Breast epithelium (tissue), 4 donors: ENCODE data around the gene LCMT2. TPM values are rescaled to one million over a fixed set of nuclear protein-coding genes. Genes with fewer than 3 reads are reported as not detected.
A peak's percentile ranks its signal among the peaks of the same experiment; 100 is the strongest.

ENCODE experiments used
- DNase-seq, 2 donors: peaks; one replicate each; pipeline ENCODE4 v3.0.0-alpha.2; 2019; ENCODE audit warnings: low spot score in 2 of 2
- H3K27ac ChIP-seq, 2 donors: fragments of 200-600 bp; sonication (generic) in 1 of 2; one replicate each; pipeline ENCODE4 v1.5.1; 2016 to 2019; ENCODE audit warnings: mild to moderate bottlenecking in 1 of 2
- H3K27me3 ChIP-seq, 2 donors: fragments of 200-600 bp; sonication (generic) in 1 of 2; one replicate each; pipeline versions ENCODE4 v1.5.1 to v1.6.0; 2017 to 2019; ENCODE audit warnings: control low read depth in 1 of 2, mild to moderate bottlenecking in 1 of 2
- H3K36me3 ChIP-seq: fragments of 200-600 bp; one replicate; pipeline ENCODE4 v1.5.1; 2019
- H3K4me1 ChIP-seq, 2 donors: fragments of 200-600 bp; sonication (generic); one replicate each; pipeline ENCODE4 v1.5.1; 2016 to 2019; ENCODE audit warnings: control low read depth in 1 of 2
- H3K4me3 ChIP-seq, 3 donors: fragments of 200-600 bp; sonication (generic); 1 replicate in 2 of 3; 2 replicates in 1 of 3; pipeline ENCODE4 v1.5.1; 2016 to 2019; ENCODE audit warnings: mild to moderate bottlenecking in 3 of 3, moderate library complexity in 2 of 3
- H3K9me3 ChIP-seq, 2 donors: fragments of 200-600 bp; sonication (generic) in 1 of 2; one replicate each; pipeline ENCODE4 v1.5.1; 2016 to 2019; ENCODE audit warnings: control low read depth in 1 of 2
- CTCF ChIP-seq, 3 donors: fragments of 450-650 bp; IDR thresholded peaks; one replicate each; pipeline ENCODE4 v1.5.1; 2016 to 2017; ENCODE audit warnings: antibody characterized with exemption in 3 of 3, mild to moderate bottlenecking in 3 of 3, moderate library complexity in 3 of 3
- POLR2A ChIP-seq: fragments of 450-650 bp; IDR thresholded peaks from one replicate; pipeline ENCODE4 v1.6.1; 2016; ENCODE audit warnings: antibody characterized with exemption, mild to moderate bottlenecking, moderate library complexity
- POLR2AphosphoS5 ChIP-seq, 3 donors: sonication (generic); formaldehyde crosslinking; IDR thresholded peaks; one replicate each; pipeline ENCODE4 v1.6.1; 2017; ENCODE audit warnings: antibody characterized with exemption in 3 of 3
- intact Hi-C: fragments of 100-400 bp; cut with DNase I; formaldehyde crosslinking; loops from one replicate; pipeline ENCODE4 v1.15.1; 2023; ENCODE audit warnings: low total_unique reads
- total RNA-seq, 3 donors: library from RNA; depleted of rRNA; stranded (reverse); fragments of >200 nt; gene quantifications; one replicate each; pipeline ENCODE4 v1.1.0, GENCODE V29; 2016

Gene LCMT2
- total RNA-seq, 3 donors from 2014 or later = 3.8 to 9.5 (median 6.6) TPM

GRCh38 chr15:43346305-43346704 lies 15.9 kb upstream of the LCMT2 start:
- Histone ChIP-seq H3K4me1 (no peaks in the 10 kb centered on the region), H3K27ac (no peak overlapping the region), H3K9me3 (no peaks in the 10 kb centered on the region), H3K36me3 (no peaks in the 10 kb centered on the region), H3K4me3 (no peak overlapping the region), H3K27me3 (no peaks in the 10 kb centered on the region)
- TF ChIP-seq CTCF (IDR thresholded peaks at IDR 0.05) (no peak), POLR2A (no peak), POLR2AphosphoS5 (IDR thresholded peaks at IDR 0.05) (no peak)
- no peak for DNase-seq
- intact Hi-C loops = no loop called here

GRCh38 chr15:43330780-43331087 lies 361 bp upstream of the LCMT2 start:
- intact Hi-C loops = no loop called here
- H3K4me3 ChIP-seq = peak overlapping the region; percentile 68 to 95 (median 88)
- TF ChIP-seq POLR2A (no peak), POLR2AphosphoS5 (IDR thresholded peaks at IDR 0.05) (no peak), CTCF (IDR thresholded peaks at IDR 0.05) (no peak)
- H3K36me3 ChIP-seq = no peaks in the 10 kb centered on the region
- H3K27ac ChIP-seq = peak overlapping the region; percentile 94 to 98
- H3K4me1 ChIP-seq = peaks cover 0 to 12% of the 10 kb centered on the region in 2 donors
- H3K9me3 ChIP-seq = no peaks in the 10 kb centered on the region
- H3K27me3 ChIP-seq = no peaks in the 10 kb centered on the region
- DNase-seq = no peak

- H3K4me3 ChIP-seq = peak overlapping the region; percentile 68 to 95 (median 88)
- peaks cover 0 to 12% of the 10 kb centered on the region in 2 donors for H3K4me1 ChIP-seq
- no peaks in the 10 kb centered on the region for H3K36me3 ChIP-seq
- peak overlapping the region; percentile 94 to 98 for H3K27ac ChIP-seq
- no peaks in the 10 kb centered on the region for H3K9me3 ChIP-seq
- H3K27me3 ChIP-seq = no peaks in the 10 kb centered on the region
- intact Hi-C loops = no loop called here
- DNase-seq = peak in 1 of 2 donors; percentile 21
- TF ChIP-seq POLR2AphosphoS5 (IDR thresholded peaks at IDR 0.05) (peak in 1 of 3 donors; percentile 2), CTCF (IDR thresholded peaks at IDR 0.05) (no peak), POLR2A (no peak)
Measured at GRCh38 chr15:43329217-43329959, 985 bp downstream of the LCMT2 start.

- no peak overlapping the region for H3K4me3 ChIP-seq
- peaks cover 0 to 12% of the 10 kb centered on the region in 2 donors for H3K4me1 ChIP-seq
- intact Hi-C loops = no loop called here
- no peaks in the 10 kb centered on the region for H3K9me3 ChIP-seq
- no peak for DNase-seq
- no peak overlapping the region for H3K27ac ChIP-seq
- H3K27me3 ChIP-seq = no peaks in the 10 kb centered on the region
- TF ChIP-seq POLR2A = no peak
- TF ChIP-seq POLR2AphosphoS5 (IDR thresholded peaks at IDR 0.05) = no peak
- no peak for TF ChIP-seq CTCF (IDR thresholded peaks at IDR 0.05)
- no peaks in the 10 kb centered on the region for H3K36me3 ChIP-seq
Measured at GRCh38 chr15:43325039-43325684, 5.2 kb downstream of the LCMT2 start.

GRCh38 chr15:43318990-43319771 lies 11.2 kb downstream of the LCMT2 start:
- Histone ChIP-seq H3K4me1 (no peaks in the 10 kb centered on the region), H3K27ac (no peak overlapping the region), H3K4me3 (no peak overlapping the region), H3K36me3 (no peaks in the 10 kb centered on the region), H3K9me3 (no peaks in the 10 kb centered on the region), H3K27me3 (no peaks in the 10 kb centered on the region)
- DNase-seq = no peak
- intact Hi-C loops = no loop called here
- TF ChIP-seq POLR2AphosphoS5 (IDR thresholded peaks at IDR 0.05) = no peak
